ENCODE measurements around the gene OLAH.
"Not testable (repeated sequence)": the region's sequence is repeated elsewhere in the genome, so short reads cannot be mapped to it uniquely, and the experiment has no call there.

OLAH gene

GRCh38 chr10:15043674-15044073 lies at the start of gene OLAH:
OLAH (plus strand) TSS chr10:15043943; CDS start chr10:15047289, 3,346 bp downstream.
- H3K4me3 ChIP-seq (ENCODE audit: low read depth, low read length) = no peak within 1 kb of the TSS

GRCh38 chr10:14995964-14996565 lies 47.7 kb upstream of the OLAH start:
- H3K4me3 ChIP-seq (ENCODE audit: low read depth, low read length) = no peak overlapping the region

GRCh38 chr10:15013530-15013929 lies 30.2 kb upstream of the OLAH start:
- H3K4me3 ChIP-seq (ENCODE audit: low read depth, low read length) = not testable (repeated sequence)

GRCh38 chr10:15015451-15015850 lies 28.3 kb upstream of the OLAH start:
- H3K4me3 ChIP-seq (ENCODE audit: low read depth, low read length) = no peak overlapping the region

- not testable (repeated sequence) for H3K4me3 ChIP-seq (ENCODE audit: low read depth, low read length)
Measured at GRCh38 chr10:15020966-15021365, 22.8 kb upstream of the OLAH start.

- H3K4me3 ChIP-seq (ENCODE audit: low read depth, low read length) = not testable (repeated sequence)
Measured at GRCh38 chr10:15023079-15023478, 20.7 kb upstream of the OLAH start.

- H3K4me3 ChIP-seq (ENCODE audit: low read depth, low read length) = not testable (repeated sequence)
Measured at GRCh38 chr10:15024017-15025004, 19.4 kb upstream of the OLAH start.

- H3K4me3 ChIP-seq (ENCODE audit: low read depth, low read length) = not testable (repeated sequence)
Measured at GRCh38 chr10:15025040-15025439, 18.7 kb upstream of the OLAH start.

GRCh38 chr10:15027741-15028140 lies 16.0 kb upstream of the OLAH start:
- H3K4me3 ChIP-seq (ENCODE audit: low read depth, low read length) = no peak overlapping the region

GRCh38 chr10:15035385-15036301 lies 8.1 kb upstream of the OLAH start:
- H3K4me3 ChIP-seq (ENCODE audit: low read depth, low read length) = no peak overlapping the region

GRCh38 chr10:15037691-15038090 lies 6.1 kb upstream of the OLAH start:
- H3K4me3 ChIP-seq (ENCODE audit: low read depth, low read length) = no peak overlapping the region

GRCh38 chr10:15038416-15038815 lies 5.3 kb upstream of the OLAH start:
- no peak overlapping the region for H3K4me3 ChIP-seq (ENCODE audit: low read depth, low read length)

- H3K4me3 ChIP-seq (ENCODE audit: low read depth, low read length) = no peak overlapping the region
Measured at GRCh38 chr10:15045380-15045779, 1.6 kb downstream of the OLAH start.

GRCh38 chr10:15046626-15047025 lies 2.9 kb downstream of the OLAH start:
- no peak overlapping the region for H3K4me3 ChIP-seq (ENCODE audit: low read depth, low read length)

- no peak overlapping the region for H3K4me3 ChIP-seq (ENCODE audit: low read depth, low read length)
Measured at GRCh38 chr10:15049533-15049932, 5.8 kb downstream of the OLAH start.

- no peak overlapping the region for H3K4me3 ChIP-seq (ENCODE audit: low read depth, low read length)
Measured at GRCh38 chr10:15052121-15052520, 8.4 kb downstream of the OLAH start.

- H3K4me3 ChIP-seq (ENCODE audit: low read depth, low read length) = no peak overlapping the region
Measured at GRCh38 chr10:15053061-15053460, 9.3 kb downstream of the OLAH start.

- no peak overlapping the region for H3K4me3 ChIP-seq (ENCODE audit: low read depth, low read length)
Measured at GRCh38 chr10:15058689-15059088, 14.9 kb downstream of the OLAH start.

- no peak overlapping the region for H3K4me3 ChIP-seq (ENCODE audit: low read depth, low read length)
Measured at GRCh38 chr10:15059914-15060313, 16.2 kb downstream of the OLAH start.

- H3K4me3 ChIP-seq (ENCODE audit: low read depth, low read length) = no peak overlapping the region
Measured at GRCh38 chr10:15060638-15061037, 16.9 kb downstream of the OLAH start.

GRCh38 chr10:15067154-15067553 lies 23.4 kb downstream of the OLAH start:
- no peak overlapping the region for H3K4me3 ChIP-seq (ENCODE audit: low read depth, low read length)
